Omental fat pad (tissue), 4 donors: ENCODE measurements around the gene SLAMF7. TPM values are rescaled to one million over a fixed set of nuclear protein-coding genes. Genes with fewer than 3 reads are reported as not detected.

Experiments used
- ATAC-seq: fragments of 150-250 bp; one replicate; pipeline ENCODE4 v1.9.1; 2016; ENCODE audit warnings: mild to moderate bottlenecking, moderate library complexity; ENCODE audit not compliant: low FRiP score
- DNase-seq: peaks from one replicate; pipeline ENCODE4 v3.0.0-alpha.2; 2019; ENCODE audit warnings: low spot score
- total RNA-seq, 4 donors: library from RNA; depleted of rRNA; stranded (reverse); fragments of >200 nt; gene quantifications; one replicate each; pipeline ENCODE4 v1.1.0, GENCODE V29; 2016
- TF ChIP-seq, protein P1 (sequence below), 3 donors: fragments of 450-650 bp; IDR thresholded peaks; one replicate each; pipeline ENCODE4 v1.5.1; 2016 to 2017; ENCODE audit warnings: antibody characterized with exemption in 3 of 3, mild to moderate bottlenecking in 3 of 3, moderate library complexity in 2 of 3

The SLAMF7 gene
- total RNA-seq, 4 donors from 2014 or later = 1.1 to 3.2 (median 1.7) TPM

DNA sequence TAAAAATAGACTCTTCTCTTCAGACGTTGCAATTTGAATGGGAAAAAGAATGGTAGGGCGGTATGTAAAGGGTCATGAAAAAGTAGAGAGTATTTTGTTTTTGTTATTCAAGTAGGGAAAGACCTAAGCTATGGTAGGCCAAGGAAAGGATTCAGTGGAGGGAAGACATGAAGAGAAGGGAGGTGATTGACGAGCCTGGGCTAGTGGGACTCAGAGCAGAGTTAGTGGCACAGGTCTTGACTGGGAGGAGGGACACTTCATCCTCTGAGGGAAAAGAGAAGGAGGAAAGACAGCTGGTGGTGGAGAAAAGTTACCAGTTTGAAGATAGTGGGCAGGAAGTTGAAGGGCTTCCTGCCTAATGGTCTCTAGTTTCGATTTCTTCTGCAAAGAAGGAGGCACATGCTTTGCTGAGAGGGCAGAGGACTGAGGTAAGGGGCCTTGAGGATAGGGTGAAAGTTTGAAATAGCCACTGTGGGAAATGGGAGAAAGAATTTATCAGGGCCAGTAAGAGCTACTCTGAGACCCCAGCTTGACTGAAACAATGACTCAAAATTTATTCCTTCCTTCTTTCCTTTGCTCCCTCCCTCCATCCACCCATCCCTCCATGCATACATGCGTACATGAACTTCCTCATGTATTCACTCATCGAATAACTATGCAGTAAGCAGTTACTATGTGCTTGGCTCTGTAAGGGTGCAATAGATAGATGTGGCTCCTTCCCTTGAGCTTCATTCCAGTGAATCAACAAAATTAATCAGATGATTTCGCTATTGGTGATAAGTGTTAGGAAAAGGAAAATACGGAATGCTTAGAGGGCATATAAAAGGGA, 31.6 kb upstream of the SLAMF7 start:
- DNase-seq = no peak
- no peak for ATAC-seq
- TF ChIP-seq, protein P1, sequence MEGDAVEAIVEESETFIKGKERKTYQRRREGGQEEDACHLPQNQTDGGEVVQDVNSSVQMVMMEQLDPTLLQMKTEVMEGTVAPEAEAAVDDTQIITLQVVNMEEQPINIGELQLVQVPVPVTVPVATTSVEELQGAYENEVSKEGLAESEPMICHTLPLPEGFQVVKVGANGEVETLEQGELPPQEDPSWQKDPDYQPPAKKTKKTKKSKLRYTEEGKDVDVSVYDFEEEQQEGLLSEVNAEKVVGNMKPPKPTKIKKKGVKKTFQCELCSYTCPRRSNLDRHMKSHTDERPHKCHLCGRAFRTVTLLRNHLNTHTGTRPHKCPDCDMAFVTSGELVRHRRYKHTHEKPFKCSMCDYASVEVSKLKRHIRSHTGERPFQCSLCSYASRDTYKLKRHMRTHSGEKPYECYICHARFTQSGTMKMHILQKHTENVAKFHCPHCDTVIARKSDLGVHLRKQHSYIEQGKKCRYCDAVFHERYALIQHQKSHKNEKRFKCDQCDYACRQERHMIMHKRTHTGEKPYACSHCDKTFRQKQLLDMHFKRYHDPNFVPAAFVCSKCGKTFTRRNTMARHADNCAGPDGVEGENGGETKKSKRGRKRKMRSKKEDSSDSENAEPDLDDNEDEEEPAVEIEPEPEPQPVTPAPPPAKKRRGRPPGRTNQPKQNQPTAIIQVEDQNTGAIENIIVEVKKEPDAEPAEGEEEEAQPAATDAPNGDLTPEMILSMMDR (IDR thresholded peaks at IDR 0.05) = no peak

DNA sequence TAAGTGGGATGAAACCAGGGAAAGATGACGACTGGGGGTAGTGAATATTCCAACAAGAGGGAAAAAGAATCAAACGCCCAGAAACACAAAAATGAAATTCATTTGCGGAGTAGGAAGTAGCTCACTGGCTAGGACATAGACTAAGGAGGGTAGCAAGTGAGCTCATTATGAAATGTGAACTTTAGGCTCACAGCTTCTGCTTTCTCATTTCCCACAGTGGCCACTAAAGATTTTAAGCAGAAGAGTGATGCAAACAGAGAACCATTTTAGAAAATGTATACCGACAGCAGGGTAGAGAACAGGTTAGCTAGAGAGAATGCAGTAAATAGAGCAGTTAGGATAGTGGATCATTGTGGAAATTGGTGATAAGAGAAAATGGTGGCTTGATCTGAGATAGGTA, 30.9 kb upstream of the SLAMF7 start:
- DNase-seq = no peak
- TF ChIP-seq, protein P1 (IDR thresholded peaks at IDR 0.05) = no peak
- ATAC-seq = no peak

DNA sequence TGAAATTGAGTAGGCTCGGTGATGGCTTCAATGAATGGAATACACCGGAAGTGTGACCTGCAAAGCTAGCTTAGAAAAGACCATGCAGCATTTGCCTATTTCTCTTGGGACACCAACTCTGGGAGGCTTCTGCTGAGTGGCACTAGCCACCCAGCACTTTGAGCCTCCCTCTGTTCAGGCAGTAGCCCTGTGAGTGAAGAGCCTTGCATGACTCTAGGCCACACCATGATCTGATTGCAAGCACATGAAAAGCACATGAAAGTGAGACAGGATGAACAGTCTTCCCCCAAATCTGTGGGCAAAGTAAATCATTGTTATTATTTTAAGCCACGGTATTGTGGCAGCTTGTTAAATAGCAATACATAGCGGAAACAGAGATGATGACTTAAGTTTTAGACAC, 30.2 kb upstream of the SLAMF7 start:
- TF ChIP-seq, protein P1 (IDR thresholded peaks at IDR 0.05) = no peak
- DNase-seq = no peak
- no peak for ATAC-seq

DNA sequence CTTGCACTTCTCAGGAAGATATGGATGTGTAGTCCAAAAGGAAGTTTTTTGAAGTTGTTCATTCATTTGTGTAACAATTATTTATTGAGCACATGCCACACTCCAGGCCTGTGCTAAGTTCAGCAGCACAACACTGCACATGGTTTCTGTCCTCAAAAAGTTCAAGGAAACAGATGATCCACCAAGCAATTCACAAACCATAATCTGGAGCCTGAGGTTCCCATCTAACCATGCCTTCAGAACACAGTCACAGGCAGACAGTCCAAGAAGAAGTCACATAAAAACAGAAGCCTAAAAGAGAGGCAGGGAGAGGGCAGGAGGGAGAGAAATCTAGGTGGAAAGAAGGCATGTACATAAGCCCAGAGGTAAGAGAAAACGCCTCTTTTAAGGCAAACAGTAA, 29.3 kb upstream of the SLAMF7 start:
- ATAC-seq (no peak), DNase-seq (no peak)
- TF ChIP-seq, protein P1 (IDR thresholded peaks at IDR 0.05) = no peak

DNA sequence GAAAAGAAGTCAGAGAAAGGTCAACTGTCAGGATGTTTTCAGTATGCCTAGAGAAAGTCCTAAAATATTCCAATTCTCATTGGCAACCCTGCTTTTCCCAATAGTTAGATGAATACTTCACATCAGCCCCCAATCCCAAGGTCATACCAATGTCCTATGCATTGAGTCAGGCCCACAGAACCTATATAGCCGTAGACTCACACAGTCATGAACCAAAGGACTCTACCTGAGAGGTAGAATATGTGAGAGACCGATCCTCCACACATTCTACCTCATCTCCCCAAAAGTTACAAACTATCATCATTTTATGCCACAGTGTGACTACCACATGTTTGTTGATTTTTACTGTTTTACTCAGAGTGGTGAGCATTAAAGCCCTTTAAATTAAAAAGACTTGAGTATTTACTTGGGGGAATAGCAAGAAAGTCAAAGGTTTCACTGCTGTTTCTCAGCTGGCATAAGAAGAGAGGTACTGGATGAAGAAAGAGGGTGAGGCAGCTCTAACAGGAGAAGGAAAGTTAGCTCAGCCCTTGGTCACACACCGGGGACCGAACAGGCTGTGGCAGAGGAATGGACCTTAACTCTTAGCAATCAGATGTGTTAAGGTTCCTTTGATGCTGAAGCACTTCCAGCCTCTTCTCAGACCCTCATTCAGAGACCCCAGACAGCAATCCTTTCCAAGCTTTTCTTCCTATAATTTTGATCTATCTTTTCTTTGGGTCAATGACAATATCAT, 28.4 kb upstream of the SLAMF7 start:
- ATAC-seq (no peak), DNase-seq (no peak)
- TF ChIP-seq, protein P1 (IDR thresholded peaks at IDR 0.05) = no peak

DNA sequence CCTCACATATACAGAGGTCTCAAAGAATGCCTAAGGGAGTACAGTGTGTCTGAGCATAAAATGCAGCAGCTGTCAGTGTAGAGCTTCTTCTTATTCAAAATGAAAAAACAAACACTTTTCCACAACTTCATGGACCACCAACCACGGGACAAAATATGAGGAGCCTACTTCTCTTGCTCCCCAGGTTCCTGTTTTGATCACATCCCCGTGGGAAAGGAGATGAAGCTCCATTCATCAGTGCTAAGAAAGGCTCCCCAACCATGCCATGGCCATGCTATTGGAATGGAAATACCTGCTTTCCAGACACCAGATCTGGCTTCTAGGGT, 27.8 kb upstream of the SLAMF7 start:
- no peak for DNase-seq
- ATAC-seq = no peak
- TF ChIP-seq, protein P1 (IDR thresholded peaks at IDR 0.05) = no peak
